HepG2 (cell line): Measurements from ENCODE around the gene KCTD19.

Experiments
- DMTF1 ChIP-seq: sonication (generic); formaldehyde crosslinking; IDR thresholded peaks from 2 replicates; pipeline ENCODE4 v1.4.0; 2020; ENCODE audit warnings: mild to moderate bottlenecking, missing genetic modification reagents
- IRF1 ChIP-seq: sonication (generic); formaldehyde crosslinking; IDR thresholded peaks from 2 replicates; pipeline ENCODE4 v1.4.0; 2020; ENCODE audit warnings: low read depth, mild to moderate bottlenecking, missing genetic modification reagents
- SRSF1 ChIP-seq: fragments of 200-400 bp; formaldehyde crosslinking; optimal IDR thresholded peaks from 2 replicates; pipeline ENCODE3; 2017; ENCODE audit warnings: mild to moderate bottlenecking, low read depth, low read length, moderate library complexity
- TCF7L2 ChIP-seq: IDR thresholded peaks from 2 replicates; pipeline ENCODE4 v1.6.1; 2011; ENCODE audit warnings: mild to moderate bottlenecking, low read depth, low read length, moderate library complexity
- THYN1 ChIP-seq: sonication (generic); formaldehyde crosslinking; IDR thresholded peaks from 2 replicates; pipeline ENCODE4 v1.8.1; 2023; ENCODE audit warnings: low read depth, mild to moderate bottlenecking, moderate library complexity, missing genetic modification reagents, borderline replicate concordance
- U2AF1 ChIP-seq: fragments of 200-400 bp; formaldehyde crosslinking; optimal IDR thresholded peaks from 2 replicates; pipeline ENCODE3; 2017; ENCODE audit warnings: mild to moderate bottlenecking, low read depth, low read length
- ZNF260 ChIP-seq: sonication (generic); formaldehyde crosslinking; IDR thresholded peaks from 2 replicates; pipeline ENCODE4 v1.4.0; 2020; ENCODE audit warnings: missing genetic modification reagents, low read depth, mild to moderate bottlenecking, borderline replicate concordance
- ZNF3 ChIP-seq: IDR thresholded peaks from 2 replicates; pipeline ENCODE4 v1.7.0; 2017; ENCODE audit warnings: inconsistent platforms
- ZSCAN29 ChIP-seq: sonication (generic); formaldehyde crosslinking; conservative IDR thresholded peaks from 2 replicates; pipeline ENCODE4 v1.4.0; 2020; ENCODE audit warnings: mild to moderate bottlenecking, missing genetic modification reagents

- TF ChIP-seq SRSF1, result no peak
- TF ChIP-seq IRF1, result no peak
- TF ChIP-seq ZNF260 (CRISPR knock-in tag), result no peak
- TF ChIP-seq ZSCAN29 (CRISPR knock-in tag), result no peak
- no peak for TF ChIP-seq DMTF1
- no peak for TF ChIP-seq ZNF3
- no peak for TF ChIP-seq TCF7L2
- TF ChIP-seq THYN1 (CRISPR knock-in tag), result no peak
- TF ChIP-seq U2AF1, result no peak
Measured at GRCh38 chr16:67361038-67361437, 34.5 kb upstream of the KCTD19 start.
